ENCODE measurements around the gene RPTN.

Gene RPTN

GRCh38 chr1:152130186-152130585 is 28.8 kb downstream of the RPTN start:
- no peak for DNase-seq (ENCODE audit: low read depth in 1 of 2, low spot score in 1 of 2)
- no peak for TF ChIP-seq SPI1 (IDR thresholded peaks at IDR 0.05; ENCODE audit: borderline replicate concordance, low read depth)
- TF ChIP-seq GABPA (IDR thresholded peaks at IDR 0.05; ENCODE audit: low read depth) = no peak
- TF ChIP-seq POLR2AphosphoS5 (IDR thresholded peaks at IDR 0.05; ENCODE audit: low read depth) = no peak
- TF ChIP-seq, protein P1, sequence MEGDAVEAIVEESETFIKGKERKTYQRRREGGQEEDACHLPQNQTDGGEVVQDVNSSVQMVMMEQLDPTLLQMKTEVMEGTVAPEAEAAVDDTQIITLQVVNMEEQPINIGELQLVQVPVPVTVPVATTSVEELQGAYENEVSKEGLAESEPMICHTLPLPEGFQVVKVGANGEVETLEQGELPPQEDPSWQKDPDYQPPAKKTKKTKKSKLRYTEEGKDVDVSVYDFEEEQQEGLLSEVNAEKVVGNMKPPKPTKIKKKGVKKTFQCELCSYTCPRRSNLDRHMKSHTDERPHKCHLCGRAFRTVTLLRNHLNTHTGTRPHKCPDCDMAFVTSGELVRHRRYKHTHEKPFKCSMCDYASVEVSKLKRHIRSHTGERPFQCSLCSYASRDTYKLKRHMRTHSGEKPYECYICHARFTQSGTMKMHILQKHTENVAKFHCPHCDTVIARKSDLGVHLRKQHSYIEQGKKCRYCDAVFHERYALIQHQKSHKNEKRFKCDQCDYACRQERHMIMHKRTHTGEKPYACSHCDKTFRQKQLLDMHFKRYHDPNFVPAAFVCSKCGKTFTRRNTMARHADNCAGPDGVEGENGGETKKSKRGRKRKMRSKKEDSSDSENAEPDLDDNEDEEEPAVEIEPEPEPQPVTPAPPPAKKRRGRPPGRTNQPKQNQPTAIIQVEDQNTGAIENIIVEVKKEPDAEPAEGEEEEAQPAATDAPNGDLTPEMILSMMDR (IDR thresholded peaks at IDR 0.05; ENCODE audit: insufficient read depth, low read length) = no peak
- TF ChIP-seq, protein P2, sequence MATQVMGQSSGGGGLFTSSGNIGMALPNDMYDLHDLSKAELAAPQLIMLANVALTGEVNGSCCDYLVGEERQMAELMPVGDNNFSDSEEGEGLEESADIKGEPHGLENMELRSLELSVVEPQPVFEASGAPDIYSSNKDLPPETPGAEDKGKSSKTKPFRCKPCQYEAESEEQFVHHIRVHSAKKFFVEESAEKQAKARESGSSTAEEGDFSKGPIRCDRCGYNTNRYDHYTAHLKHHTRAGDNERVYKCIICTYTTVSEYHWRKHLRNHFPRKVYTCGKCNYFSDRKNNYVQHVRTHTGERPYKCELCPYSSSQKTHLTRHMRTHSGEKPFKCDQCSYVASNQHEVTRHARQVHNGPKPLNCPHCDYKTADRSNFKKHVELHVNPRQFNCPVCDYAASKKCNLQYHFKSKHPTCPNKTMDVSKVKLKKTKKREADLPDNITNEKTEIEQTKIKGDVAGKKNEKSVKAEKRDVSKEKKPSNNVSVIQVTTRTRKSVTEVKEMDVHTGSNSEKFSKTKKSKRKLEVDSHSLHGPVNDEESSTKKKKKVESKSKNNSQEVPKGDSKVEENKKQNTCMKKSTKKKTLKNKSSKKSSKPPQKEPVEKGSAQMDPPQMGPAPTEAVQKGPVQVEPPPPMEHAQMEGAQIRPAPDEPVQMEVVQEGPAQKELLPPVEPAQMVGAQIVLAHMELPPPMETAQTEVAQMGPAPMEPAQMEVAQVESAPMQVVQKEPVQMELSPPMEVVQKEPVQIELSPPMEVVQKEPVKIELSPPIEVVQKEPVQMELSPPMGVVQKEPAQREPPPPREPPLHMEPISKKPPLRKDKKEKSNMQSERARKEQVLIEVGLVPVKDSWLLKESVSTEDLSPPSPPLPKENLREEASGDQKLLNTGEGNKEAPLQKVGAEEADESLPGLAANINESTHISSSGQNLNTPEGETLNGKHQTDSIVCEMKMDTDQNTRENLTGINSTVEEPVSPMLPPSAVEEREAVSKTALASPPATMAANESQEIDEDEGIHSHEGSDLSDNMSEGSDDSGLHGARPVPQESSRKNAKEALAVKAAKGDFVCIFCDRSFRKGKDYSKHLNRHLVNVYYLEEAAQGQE (IDR thresholded peaks at IDR 0.05; ENCODE audit: insufficient replicate concordance, low read depth) = no peak
- Histone ChIP-seq H3K27me3 (ENCODE audit: insufficient read depth, poor library complexity, severe bottlenecking) (peaks cover 3% of the 10 kb centered on the region), H3K27ac (replicated peaks) (no peak overlapping the region), H3K4me3 (replicated peaks; ENCODE audit: insufficient read depth, low read length) (no peak overlapping the region)

GRCh38 chr1:152127673-152128072 is 31.4 kb downstream of the RPTN start:
- H3K27ac ChIP-seq (replicated peaks) = no peak overlapping the region
- H3K4me3 ChIP-seq (replicated peaks; ENCODE audit: insufficient read depth, low read length) = no peak overlapping the region
- no peak for DNase-seq (ENCODE audit: low read depth in 1 of 2, low spot score in 1 of 2)
- TF ChIP-seq GABPA (IDR thresholded peaks at IDR 0.05; ENCODE audit: low read depth) (no peak), POLR2AphosphoS5 (IDR thresholded peaks at IDR 0.05; ENCODE audit: low read depth) (no peak), SPI1 (IDR thresholded peaks at IDR 0.05; ENCODE audit: borderline replicate concordance, low read depth) (no peak)
- TF ChIP-seq, protein P1 (IDR thresholded peaks at IDR 0.05; ENCODE audit: insufficient read depth, low read length) = no peak
- TF ChIP-seq, protein P2 (IDR thresholded peaks at IDR 0.05; ENCODE audit: insufficient replicate concordance, low read depth) = no peak
- H3K27me3 ChIP-seq (ENCODE audit: insufficient read depth, poor library complexity, severe bottlenecking) = peaks cover 7% of the 10 kb centered on the region

- TF ChIP-seq, protein P1 (IDR thresholded peaks at IDR 0.05; ENCODE audit: insufficient read depth, low read length) = no peak
- TF ChIP-seq GABPA (IDR thresholded peaks at IDR 0.05; ENCODE audit: low read depth) (no peak), SPI1 (IDR thresholded peaks at IDR 0.05; ENCODE audit: borderline replicate concordance, low read depth) (no peak), POLR2AphosphoS5 (IDR thresholded peaks at IDR 0.05; ENCODE audit: low read depth) (no peak)
- TF ChIP-seq, protein P2 (IDR thresholded peaks at IDR 0.05; ENCODE audit: insufficient replicate concordance, low read depth) = no peak
- Histone ChIP-seq H3K4me3 (replicated peaks; ENCODE audit: insufficient read depth, low read length) (no peak overlapping the region), H3K27ac (replicated peaks) (no peak overlapping the region), H3K27me3 (ENCODE audit: insufficient read depth, poor library complexity, severe bottlenecking) (peaks cover 7% of the 10 kb centered on the region)
- no peak for DNase-seq (ENCODE audit: low read depth in 1 of 2, low spot score in 1 of 2)
Measured at GRCh38 chr1:152125834-152126443, 33.1 kb downstream of the RPTN start.

All from HL-60 (cell line).